B cell (primary cell): ENCODE measurements around the gene ZC3H18. TPM values are rescaled to one million over a fixed set of nuclear protein-coding genes. Genes with fewer than 3 reads are reported as not detected.

Experiments
- ATAC-seq: fragments of 200-7000 bp; cut with Tn5 transposase; one replicate; pipeline ENCODE4 v1.10.0; 2021; ENCODE audit warnings: low read depth, mild to moderate bottlenecking, moderate number of reproducible peaks, moderate library complexity
- CTCF ChIA-PET: fragments of 350-600 bp; sonication (Branson Sonifier 250); formaldehyde crosslinking; loops from one replicate; lab custom pipeline; 2021; ENCODE audit warnings: antibody characterized with exemption, inconsistent platforms; lab: Charles Lee
- POLR2A ChIA-PET: fragments of 350-600 bp; sonication (Branson Sonifier 250); formaldehyde crosslinking; loops from one replicate; lab custom pipeline; 2021; ENCODE audit warnings: antibody characterized with exemption; lab: Charles Lee
- DNase-seq: peaks from one replicate; pipeline ENCODE4 v3.0.0; 2013
- H2AFZ ChIP-seq: 2 replicates; pipeline ENCODE4 v1.6.1; 2012; ENCODE audit warnings: mild to moderate bottlenecking, low read depth, low read length; ENCODE audit not compliant: insufficient read depth, poor library complexity, severe bottlenecking
- H3K27ac ChIP-seq, 2 donors: 1 replicate in 1 of 2; 2 replicates in 1 of 2; pipeline ENCODE4 v1.5.1; 2012 to 2013; ENCODE audit warnings: low read length in 2 of 2, mild to moderate bottlenecking in 2 of 2, moderate library complexity in 1 of 2
- H3K27me3 ChIP-seq, 4 experiments: fragments of 200-600 bp in 1 of 4; sonication (generic) in 1 of 4; replicated peaks in 1 of 4; 1 replicate in 2 of 4; 2 replicates in 2 of 4; pipeline versions ENCODE4 v1.6.1 to v1.7.0; 2013 to 2016; ENCODE audit warnings: low read length in 3 of 4, mild to moderate bottlenecking in 2 of 4, mixed read lengths in 1 of 4, moderate library complexity in 1 of 4; ENCODE audit not compliant: insufficient read depth in 4 of 4, control insufficient read depth in 3 of 4; ENCODE audit errors: control extremely low read depth in 1 of 4
- H3K36me3 ChIP-seq, 2 experiments: replicated peaks in 1 of 2; 1 replicate in 1 of 2; 2 replicates in 1 of 2; pipeline versions ENCODE4 v1.6.1 to v1.7.1; 2013; ENCODE audit warnings: low read length in 1 of 2; ENCODE audit not compliant: insufficient read depth in 2 of 2, control insufficient read depth in 1 of 2; ENCODE audit errors: control extremely low read depth in 1 of 2, extremely low read depth in 1 of 2
- H3K4me1 ChIP-seq, 2 donors: fragments of 200-600 bp in 1 of 2; sonication (generic) in 1 of 2; 1 replicate in 1 of 2; 2 replicates in 1 of 2; pipeline versions ENCODE4 v1.5.1 to v1.6.1; 2013 to 2017; ENCODE audit warnings: low read length in 2 of 2; ENCODE audit not compliant: control insufficient read depth in 2 of 2, insufficient read depth in 2 of 2
- H3K4me2 ChIP-seq: replicated peaks from 2 replicates; pipeline ENCODE3; 2012; ENCODE audit warnings: mild to moderate bottlenecking, low read depth, low read length; ENCODE audit not compliant: poor library complexity, severe bottlenecking
- H3K4me3 ChIP-seq, 5 experiments: fragments of 200-600 bp in 1 of 5; sonication (generic) in 1 of 5; 1 replicate in 3 of 5; 2 replicates in 2 of 5; pipeline versions ENCODE4 v1.5.1 to v1.7.0; 2011 to 2016; ENCODE audit warnings: low read length in 4 of 5, mild to moderate bottlenecking in 4 of 5, low read depth in 2 of 5, control low read depth in 1 of 5, moderate library complexity in 1 of 5; ENCODE audit not compliant: insufficient read depth in 1 of 5; ENCODE audit errors: control extremely low read depth in 1 of 5, extremely low read depth in 1 of 5
- H3K79me2 ChIP-seq: fragments of 200-600 bp; sonication (generic); one replicate; pipeline ENCODE4 v1.6.0; 2016; ENCODE audit warnings: low read length; ENCODE audit not compliant: control insufficient read depth, insufficient read depth
- H3K9ac ChIP-seq: fragments of 200-600 bp; sonication (generic); 2 replicates; pipeline ENCODE4 v1.6.1; 2017; ENCODE audit warnings: mild to moderate bottlenecking, low read length, moderate library complexity
- H3K9me3 ChIP-seq, 3 donors: one replicate each; pipeline versions ENCODE4 v1.6.1 to v1.7.1; 2013; ENCODE audit warnings: low read length in 2 of 3; ENCODE audit not compliant: control insufficient read depth in 2 of 3, insufficient read depth in 1 of 3; ENCODE audit errors: control extremely low read depth in 1 of 3
- H4K20me1 ChIP-seq: 2 replicates; pipeline ENCODE4 v1.6.0; 2012; ENCODE audit warnings: mild to moderate bottlenecking, low read length; ENCODE audit not compliant: insufficient read depth, control insufficient read depth, poor library complexity, severe bottlenecking
- H3K27ac Mint-ChIP-seq: one replicate; pipeline ENCODE4 v1.8.0; 2021; ENCODE audit warnings: mixed read lengths
- H3K27me3 Mint-ChIP-seq: one replicate; pipeline ENCODE4 v1.8.0; 2021; ENCODE audit warnings: mixed read lengths
- H3K4me1 Mint-ChIP-seq: one replicate; pipeline ENCODE4 v1.8.0; 2021; ENCODE audit warnings: mixed read lengths
- H3K4me3 Mint-ChIP-seq: one replicate; pipeline ENCODE4 v1.8.0; 2021; ENCODE audit warnings: mixed read lengths
- H3K9me3 Mint-ChIP-seq: one replicate; pipeline ENCODE4 v1.8.0; 2022; ENCODE audit warnings: mixed read lengths; ENCODE audit not compliant: insufficient read depth
- CTCF ChIP-seq: fragments of 200-600 bp; IDR thresholded peaks from one replicate; pipeline ENCODE4 v1.8.0; 2022; ENCODE audit warnings: antibody characterized with exemption, mild to moderate bottlenecking
- EZH2 ChIP-seq: IDR thresholded peaks from 2 replicates; pipeline ENCODE4 v1.6.1; 2012; ENCODE audit warnings: borderline replicate concordance, low read depth, mild to moderate bottlenecking, moderate library complexity, low read length; ENCODE audit not compliant: insufficient read depth, poor library complexity, severe bottlenecking
- WGBS: methylation state at CpG from one replicate; pipeline ENCODE4 v1.1.5; 2013; ENCODE audit warnings: missing lambda C conversion rate; ENCODE audit not compliant: insufficient coverage; 5-methylcytosine and 5-hydroxymethylcytosine counted together
- intact Hi-C: fragments of 100-400 bp; cut with micrococcal nuclease; formaldehyde crosslinking; loops from one replicate; pipeline ENCODE4 v1.10.0; 2022
- polyA plus RNA-seq: library from polyadenylated mRNA; depleted of rRNA; stranded (reverse); fragments of >200 nt; gene quantifications from 2 replicates; pipeline ENCODE4 v1.2.3, GENCODE V29; 2012
- total RNA-seq, 2 donors: library from RNA; stranded (reverse); fragments of 120-200 nt in 1 of 2; gene quantifications; 1 replicate in 1 of 2; 2 replicates in 1 of 2; pipeline versions ENCODE4 v1.2.3 to v1.2.4, GENCODE V29; 2013 to 2022

Gene ZC3H18
- total and polyA plus RNA-seq, 2 donors (not counting 1 experiment from before 2014, with no cell fraction given), result 40.4 to 74.2 TPM

- Mint-ChIP-seq H3K4me1 (peaks cover 3% of the 10 kb centered on the region), H3K27ac (peak overlapping the region; percentile 26), H3K27me3 (peaks cover 7% of the 10 kb centered on the region), H3K9me3 (no peaks in the 10 kb centered on the region), H3K4me3 (no peak overlapping the region)
- ATAC-seq (peak; percentile 91), DNase-seq (peak; percentile 74)
- no peaks in the 10 kb centered on the region for H3K79me2 ChIP-seq
- TF ChIP-seq EZH2 (no peak), CTCF (peak; percentile 60)
- no peak overlapping the region for H3K27ac ChIP-seq
- H4K20me1 ChIP-seq, result no peaks in the 10 kb centered on the region
- peaks cover 0 to 16% (median 0%) of the 10 kb centered on the region in 4 experiments for H3K27me3 ChIP-seq
- CTCF ChIA-PET, result interaction anchor here (0.6 to 3.3 kb wide), 12 partner anchors 8 to 613 kb away, joined by 3 to 23 read pairs (median 4); partner anchors contain the start of gene ZC3H18
- intact Hi-C loops, result loop anchor here (1.0 to 2.0 kb wide), 2 partner anchors 35 to 118 kb away; no protein-coding TSS in a partner anchor
- peak overlapping the region; percentile 64 for H2AFZ ChIP-seq
- peak overlapping the region; percentile 55 for H3K4me2 ChIP-seq
- H3K9ac ChIP-seq, result no peak overlapping the region
- H3K9me3 ChIP-seq, result peaks cover 0 to 6% (median 0%) of the 10 kb centered on the region in 3 donors
- H3K36me3 ChIP-seq, result no peaks in the 10 kb centered on the region
- H3K4me1 ChIP-seq, result peaks cover 3 to 12% of the 10 kb centered on the region in 2 donors
- POLR2A ChIA-PET, result interaction anchor here (1.5 kb wide), 1 partner anchor 8 kb away, joined by 3 read pairs; the partner anchor contains the start of gene ZC3H18
- H3K4me3 ChIP-seq, result no peak overlapping the region
- 33% methylated on average over 20 of the region's 24 CpGs for WGBS
Observed at GRCh38 chr16:88561485-88562359, 8.5 kb upstream of the ZC3H18 start.

- Histone ChIP-seq H3K9ac (no peak overlapping the region), H2AFZ (no peak overlapping the region), H3K36me3 (no peaks in the 10 kb centered on the region), H3K4me3 (no peak overlapping the region), H3K4me1 (peaks cover 12 to 16% of the 10 kb centered on the region in 2 donors), H3K4me2 (no peak overlapping the region), H3K27ac (no peak overlapping the region), H4K20me1 (peaks cover 6% of the 10 kb centered on the region), H3K79me2 (peaks cover 6% of the 10 kb centered on the region), H3K27me3 (peaks cover 0 to 7% (median 0%) of the 10 kb centered on the region in 4 experiments), H3K9me3 (no peaks in the 10 kb centered on the region)
- WGBS, result 91% methylated on average over 3 of the region's 6 CpGs
- ChIA-PET POLR2A (no interaction called here), CTCF (interaction anchor here (0.7 to 1.2 kb wide), 2 partner anchors 128 to 159 kb away, joined by 3 to 4 read pairs; no protein-coding TSS in a partner anchor)
- H3K27ac Mint-ChIP-seq, result no peak overlapping the region
- H3K4me3 Mint-ChIP-seq, result no peak overlapping the region
- H3K4me1 Mint-ChIP-seq, result peaks cover 13% of the 10 kb centered on the region
- DNase-seq (no peak), ATAC-seq (no peak)
- TF ChIP-seq CTCF, result no peak
- no peak for TF ChIP-seq EZH2
- H3K9me3 Mint-ChIP-seq, result no peaks in the 10 kb centered on the region
- intact Hi-C loops, result no loop called here
- H3K27me3 Mint-ChIP-seq, result no peaks in the 10 kb centered on the region
Observed at GRCh38 chr16:88566158-88566557, 4.0 kb upstream of the ZC3H18 start.
